ENCODE results near the gene MRGPRD.

MRGPRD gene

GRCh38 chr11:68950762-68951161, 30.0 kb downstream of the MRGPRD start:
- TF ChIP-seq CTCF (IDR thresholded peaks at IDR 0.05; ENCODE audit: low read length, missing control alignments): no peak
- no peak for DNase-seq (ENCODE audit: low read depth)
- no peak overlapping the region for H3K4me3 ChIP-seq (replicated peaks; ENCODE audit: low read depth, low read length)

GRCh38 chr11:68950270-68950669, 30.5 kb downstream of the MRGPRD start:
- DNase-seq (ENCODE audit: low read depth): peak; percentile 25
- TF ChIP-seq CTCF (IDR thresholded peaks at IDR 0.05; ENCODE audit: low read length, missing control alignments): peak; percentile 42
- H3K4me3 ChIP-seq (replicated peaks; ENCODE audit: low read depth, low read length): no peak overlapping the region

- no peak for DNase-seq (ENCODE audit: low read depth)
- TF ChIP-seq CTCF (IDR thresholded peaks at IDR 0.05; ENCODE audit: low read length, missing control alignments): no peak
- H3K4me3 ChIP-seq (replicated peaks; ENCODE audit: low read depth, low read length): no peak overlapping the region
Observed at GRCh38 chr11:68948935-68949334, 31.9 kb downstream of the MRGPRD start.

- no peak for TF ChIP-seq CTCF (IDR thresholded peaks at IDR 0.05; ENCODE audit: low read length, missing control alignments)
- no peak for DNase-seq (ENCODE audit: low read depth)
- no peak overlapping the region for H3K4me3 ChIP-seq (replicated peaks; ENCODE audit: low read depth, low read length)
Observed at GRCh38 chr11:68948496-68948895, 32.3 kb downstream of the MRGPRD start.

- no peak for DNase-seq (ENCODE audit: low read depth)
- no peak for TF ChIP-seq CTCF (IDR thresholded peaks at IDR 0.05; ENCODE audit: low read length, missing control alignments)
- no peak overlapping the region for H3K4me3 ChIP-seq (replicated peaks; ENCODE audit: low read depth, low read length)
Observed at GRCh38 chr11:68947151-68947550, 33.6 kb downstream of the MRGPRD start.

- DNase-seq (ENCODE audit: low read depth): peak; percentile 92
- H3K4me3 ChIP-seq (replicated peaks; ENCODE audit: low read depth, low read length): no peak overlapping the region
- no peak for TF ChIP-seq CTCF (IDR thresholded peaks at IDR 0.05; ENCODE audit: low read length, missing control alignments)
Observed at GRCh38 chr11:68946416-68947090, 34.2 kb downstream of the MRGPRD start.

GRCh38 chr11:68942751-68943271, 38.0 kb downstream of the MRGPRD start:
- TF ChIP-seq CTCF (IDR thresholded peaks at IDR 0.05; ENCODE audit: low read length, missing control alignments): no peak
- DNase-seq (ENCODE audit: low read depth): no peak

More at GRCh38 chr11:68942751-68943271, 38.0 kb downstream of the MRGPRD start:
- H3K4me3 ChIP-seq (replicated peaks; ENCODE audit: low read depth, low read length): no peak overlapping the region

Measured in fibroblast of pulmonary artery (primary cell).